Upper lobe of left lung (tissue), 6 donors: ENCODE data around the gene NRDE2. TPM values are rescaled to one million over a fixed set of nuclear protein-coding genes. Genes with fewer than 3 reads are reported as not detected.

Experiments
- ATAC-seq, 2 donors: fragments of 200-7000 bp; cut with Tn5 transposase; one replicate each; pipeline ENCODE4 v1.9.1; 2022; ENCODE audit warnings: mild to moderate bottlenecking in 2 of 2, moderate library complexity in 2 of 2; ENCODE audit not compliant: low FRiP score in 2 of 2
- DNase-seq, 2 donors: peaks; one replicate each; pipeline ENCODE4 v3.0.0-alpha.2; 2019 to 2020
- H3K27ac ChIP-seq, 4 donors: fragments of 200-600 bp; sonication (generic); one replicate each; pipeline ENCODE4 v1.5.1; 2016 to 2019
- H3K27me3 ChIP-seq, 4 donors: fragments of 200-600 bp; sonication (generic); one replicate each; pipeline ENCODE4 v1.5.1; 2017 to 2019
- H3K36me3 ChIP-seq, 4 donors: fragments of 200-600 bp; sonication (generic); one replicate each; pipeline ENCODE4 v1.5.1; 2016 to 2019
- H3K4me1 ChIP-seq, 4 donors: fragments of 200-600 bp; sonication (generic); one replicate each; pipeline ENCODE4 v1.5.1; 2018 to 2019
- H3K4me3 ChIP-seq, 4 donors: fragments of 200-600 bp; sonication (generic); one replicate each; pipeline ENCODE4 v1.5.1; 2017 to 2019; ENCODE audit warnings: mild to moderate bottlenecking in 2 of 4, moderate library complexity in 1 of 4
- H3K9me3 ChIP-seq, 4 donors: fragments of 200-600 bp; sonication (generic); one replicate each; pipeline ENCODE4 v1.5.1; 2018 to 2019
- CTCF ChIP-seq, 6 experiments: fragments of 450-650 bp in 4 of 6; fragments of 200-600 bp in 2 of 6; sonication (generic) in 2 of 6; IDR thresholded peaks; one replicate each; pipeline ENCODE4 v1.5.1; 2016 to 2019; ENCODE audit warnings: antibody characterized with exemption in 6 of 6
- EP300 ChIP-seq, 4 donors: sonication (generic); formaldehyde crosslinking; IDR thresholded peaks; one replicate each; pipeline ENCODE4 v1.5.1; 2017; ENCODE audit warnings: antibody characterized with exemption in 4 of 4, control low read depth in 2 of 4
- POLR2A ChIP-seq, 4 donors: fragments of 450-650 bp; IDR thresholded peaks; one replicate each; pipeline ENCODE4 v1.5.1; 2016 to 2017; ENCODE audit warnings: antibody characterized with exemption in 4 of 4, mild to moderate bottlenecking in 2 of 4
- POLR2AphosphoS5 ChIP-seq, 2 donors: sonication (generic); formaldehyde crosslinking; IDR thresholded peaks; one replicate each; pipeline ENCODE4 v1.5.1; 2017; ENCODE audit warnings: antibody characterized with exemption in 2 of 2
- WGBS, 2 donors: methylation state at CpG; one replicate each; pipeline ENCODE4 v1.1.5; 2017 to 2018; 5-methylcytosine and 5-hydroxymethylcytosine counted together
- total RNA-seq, 6 donors: library from RNA; depleted of rRNA in 4 of 6; stranded (reverse); fragments of >200 nt in 4 of 6; gene quantifications; one replicate each; pipeline versions ENCODE4 v1.1.0 to v1.2.1, GENCODE V29; 2016 to 2021
- donor health status: DM: no; HTN: no; CAD: no; lungs with moderate emphysema.
- donor health status: DM: no; HTN: yes; CAD: no; lungs with severe emphysema.

Gene NRDE2
- total RNA-seq, 6 donors from 2014 or later: 12.0 to 51.3 (median 20.3) TPM

DNA sequence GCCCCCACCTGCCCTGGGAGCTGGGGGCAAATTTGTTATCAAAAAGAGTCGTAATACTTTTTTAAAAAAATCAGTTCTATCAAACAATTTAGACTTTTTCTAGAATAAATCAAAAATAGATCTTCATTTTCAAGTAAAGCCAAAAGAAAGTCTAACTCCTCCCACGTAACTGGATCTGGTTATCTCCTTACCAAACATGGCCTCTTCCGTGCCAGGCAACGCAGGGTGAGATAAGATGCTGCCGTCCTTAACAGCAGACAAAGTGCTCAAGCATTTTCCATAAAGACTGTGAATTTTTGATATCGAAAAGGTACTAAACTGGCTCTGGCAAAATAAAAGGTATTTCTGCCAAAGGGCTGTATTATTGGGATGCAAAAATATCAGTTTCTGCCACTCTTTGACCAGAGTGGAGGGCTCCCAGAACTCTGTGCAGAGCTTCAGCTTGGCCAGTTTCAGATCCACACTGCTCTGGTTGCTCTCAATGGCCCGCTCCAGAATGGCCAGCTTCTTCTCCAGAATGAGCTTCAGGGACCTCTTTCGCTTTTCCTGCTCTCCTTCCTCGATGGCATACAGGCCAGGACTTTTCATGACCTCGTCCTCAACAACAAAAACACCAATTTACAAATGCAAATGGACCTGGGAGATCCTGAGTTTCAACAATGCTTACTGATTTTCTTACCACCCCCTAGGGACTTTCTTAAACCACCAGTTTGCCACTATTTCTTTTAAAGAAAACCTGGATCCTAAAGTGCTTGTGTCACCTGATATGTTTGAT, 29.0 kb downstream of the NRDE2 start:
- Histone ChIP-seq H3K9me3 (no peaks in the 10 kb centered on the region), H3K36me3 (peaks cover 5 to 43% (median 15%) of the 10 kb centered on the region in 4 donors), H3K4me3 (no peak overlapping the region), H3K4me1 (peaks cover 0 to 15% (median 0%) of the 10 kb centered on the region in 4 donors), H3K27me3 (no peaks in the 10 kb centered on the region), H3K27ac (no peak overlapping the region)
- TF ChIP-seq CTCF (IDR thresholded peaks at IDR 0.05) (no peak), POLR2AphosphoS5 (IDR thresholded peaks at IDR 0.05) (no peak), EP300 (IDR thresholded peaks at IDR 0.05) (no peak), POLR2A (IDR thresholded peaks at IDR 0.05) (no peak)
- 87% methylated on average over 10 of the region's 10 CpGs for WGBS, 2 donors
- DNase-seq (no peak), ATAC-seq (no peak)

- Histone ChIP-seq H3K36me3 (peaks cover 5 to 45% (median 16%) of the 10 kb centered on the region in 4 donors), H3K27ac (peak overlapping the region in 1 of 4 donors; percentile 64), H3K4me3 (no peak overlapping the region), H3K27me3 (no peaks in the 10 kb centered on the region), H3K4me1 (peaks cover 0 to 15% (median 0%) of the 10 kb centered on the region in 4 donors), H3K9me3 (no peaks in the 10 kb centered on the region)
- TF ChIP-seq EP300 (IDR thresholded peaks at IDR 0.05): no peak
- no peak for TF ChIP-seq POLR2A (IDR thresholded peaks at IDR 0.05)
- peak in 5 of 6 experiments; percentile 31 to 53 (median 41) for TF ChIP-seq CTCF (IDR thresholded peaks at IDR 0.05)
- ATAC-seq (peak in 1 of 2 donors; percentile 59), DNase-seq (no peak)
- WGBS, 2 donors: 62 to 67% methylated on average over 5 of the region's 5 CpGs
These were observed 30.1 kb downstream of the NRDE2 start for GRCh38 chr14:90301668-90302090.

- Histone ChIP-seq H3K4me1 (peaks cover 0 to 15% (median 0%) of the 10 kb centered on the region in 4 donors), H3K4me3 (no peak overlapping the region), H3K27me3 (no peaks in the 10 kb centered on the region), H3K9me3 (no peaks in the 10 kb centered on the region), H3K36me3 (peaks cover 5 to 49% (median 21%) of the 10 kb centered on the region in 4 donors), H3K27ac (peak overlapping the region in 2 of 4 donors; percentile 28 to 64)
- TF ChIP-seq POLR2A (IDR thresholded peaks at IDR 0.05) (no peak), POLR2AphosphoS5 (IDR thresholded peaks at IDR 0.05) (no peak), EP300 (IDR thresholded peaks at IDR 0.05) (no peak), CTCF (IDR thresholded peaks at IDR 0.05) (no peak)
- no peak for ATAC-seq
- no peak for DNase-seq
- WGBS, 2 donors: 82 to 88% methylated on average over 6 of the region's 6 CpGs
These were observed 30.6 kb downstream of the NRDE2 start for GRCh38 chr14:90301122-90301521.

DNA sequence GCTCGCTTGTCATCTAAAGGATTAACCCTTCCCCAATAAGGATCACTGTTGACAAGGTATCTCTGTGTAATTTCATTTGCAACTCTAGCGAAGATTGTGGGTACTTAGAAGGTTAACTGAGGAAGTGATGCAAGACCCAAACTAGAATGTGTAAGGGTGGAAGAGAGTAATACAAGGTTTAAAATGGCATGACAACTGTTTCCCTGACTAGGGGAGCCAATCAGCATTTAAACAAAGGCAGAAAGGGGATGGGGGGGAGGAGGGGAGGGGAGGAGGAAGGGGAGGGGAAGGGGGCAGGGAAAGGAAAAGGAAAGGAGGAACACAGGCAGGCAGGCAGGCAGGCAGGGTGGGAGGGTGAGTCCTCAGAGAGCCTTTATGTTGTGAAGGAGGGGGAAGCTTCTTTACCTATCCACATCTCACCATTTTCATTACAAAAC, 31.1 kb downstream of the NRDE2 start:
- 73 to 86% methylated on average over 2 of the region's 2 CpGs for WGBS, 2 donors
- DNase-seq (no peak), ATAC-seq (no peak)
- Histone ChIP-seq H3K27ac (peak overlapping the region in 2 of 4 donors; percentile 28 to 64), H3K9me3 (no peaks in the 10 kb centered on the region), H3K4me1 (peaks cover 0 to 15% (median 0%) of the 10 kb centered on the region in 4 donors), H3K27me3 (no peaks in the 10 kb centered on the region), H3K4me3 (no peak overlapping the region), H3K36me3 (peaks cover 3 to 49% (median 22%) of the 10 kb centered on the region in 4 donors)
- no peak for TF ChIP-seq EP300 (IDR thresholded peaks at IDR 0.05)

- H3K36me3 ChIP-seq: peaks cover 0 to 51% (median 22%) of the 10 kb centered on the region in 4 donors
These were observed 32.3 kb downstream of the NRDE2 start for GRCh38 chr14:90299408-90299807.

More at GRCh38 chr14:90299408-90299807, 32.3 kb downstream of the NRDE2 start:
- peak in 1 of 2 donors; percentile 70 for ATAC-seq
- Histone ChIP-seq H3K27me3 (no peaks in the 10 kb centered on the region), H3K4me1 (peaks cover 0 to 15% (median 0%) of the 10 kb centered on the region in 4 donors), H3K9me3 (no peaks in the 10 kb centered on the region), H3K27ac (peak overlapping the region in 1 of 4 donors; percentile 31), H3K4me3 (no peak overlapping the region)
- DNase-seq: peak in 1 of 2 donors; percentile 71
- whole genome bisulfite sequencing, 2 donors: 52 to 69% methylated on average over 7 of the region's 7 CpGs
- TF ChIP-seq EP300 (IDR thresholded peaks at IDR 0.05) (no peak), POLR2AphosphoS5 (IDR thresholded peaks at IDR 0.05) (no peak), CTCF (IDR thresholded peaks at IDR 0.05) (no peak), POLR2A (IDR thresholded peaks at IDR 0.05) (no peak)
